AG09309 (cell line): ENCODE data around the gene SMARCC1.

Experiments used
- DNase-seq: peaks from one replicate; pipeline ENCODE4 v3.0.0-alpha.2; 2010; ENCODE audit warnings: low read depth
- H3K4me3 ChIP-seq: 2 replicates; pipeline ENCODE4 v1.5.1; 2011; ENCODE audit warnings: mild to moderate bottlenecking, low read depth, low read length, moderate library complexity; ENCODE audit not compliant: control insufficient read depth
- TF ChIP-seq, protein P1 (sequence below): IDR thresholded peaks from 2 replicates; pipeline ENCODE4 v1.5.1; 2011; ENCODE audit warnings: mild to moderate bottlenecking, low read depth, low read length, inconsistent platforms; ENCODE audit not compliant: insufficient read depth, control insufficient read depth; ENCODE audit errors: missing control alignments

SMARCC1 gene

DNA sequence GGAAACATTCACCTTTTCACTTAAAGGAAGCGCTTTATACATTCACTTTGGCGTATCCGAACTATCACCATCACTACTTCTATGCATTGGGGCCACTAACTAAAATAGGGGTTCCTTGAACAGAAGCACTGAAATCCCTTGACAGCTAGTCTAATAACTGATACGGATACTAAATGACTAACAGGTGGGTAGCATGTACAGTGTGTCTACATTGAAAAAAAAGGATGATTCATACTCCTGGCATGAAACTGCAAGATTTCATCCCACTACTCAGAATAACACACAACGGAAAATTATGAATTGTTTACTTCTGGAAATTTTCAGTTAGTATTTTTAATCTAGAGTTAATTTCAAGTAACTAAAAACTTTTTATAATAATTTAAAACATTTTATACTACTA is 96.7 kb downstream of the SMARCC1 start:
- TF ChIP-seq, protein P1, sequence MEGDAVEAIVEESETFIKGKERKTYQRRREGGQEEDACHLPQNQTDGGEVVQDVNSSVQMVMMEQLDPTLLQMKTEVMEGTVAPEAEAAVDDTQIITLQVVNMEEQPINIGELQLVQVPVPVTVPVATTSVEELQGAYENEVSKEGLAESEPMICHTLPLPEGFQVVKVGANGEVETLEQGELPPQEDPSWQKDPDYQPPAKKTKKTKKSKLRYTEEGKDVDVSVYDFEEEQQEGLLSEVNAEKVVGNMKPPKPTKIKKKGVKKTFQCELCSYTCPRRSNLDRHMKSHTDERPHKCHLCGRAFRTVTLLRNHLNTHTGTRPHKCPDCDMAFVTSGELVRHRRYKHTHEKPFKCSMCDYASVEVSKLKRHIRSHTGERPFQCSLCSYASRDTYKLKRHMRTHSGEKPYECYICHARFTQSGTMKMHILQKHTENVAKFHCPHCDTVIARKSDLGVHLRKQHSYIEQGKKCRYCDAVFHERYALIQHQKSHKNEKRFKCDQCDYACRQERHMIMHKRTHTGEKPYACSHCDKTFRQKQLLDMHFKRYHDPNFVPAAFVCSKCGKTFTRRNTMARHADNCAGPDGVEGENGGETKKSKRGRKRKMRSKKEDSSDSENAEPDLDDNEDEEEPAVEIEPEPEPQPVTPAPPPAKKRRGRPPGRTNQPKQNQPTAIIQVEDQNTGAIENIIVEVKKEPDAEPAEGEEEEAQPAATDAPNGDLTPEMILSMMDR, result no peak
- H3K4me3 ChIP-seq, result no peak overlapping the region
- no peak for DNase-seq

DNA sequence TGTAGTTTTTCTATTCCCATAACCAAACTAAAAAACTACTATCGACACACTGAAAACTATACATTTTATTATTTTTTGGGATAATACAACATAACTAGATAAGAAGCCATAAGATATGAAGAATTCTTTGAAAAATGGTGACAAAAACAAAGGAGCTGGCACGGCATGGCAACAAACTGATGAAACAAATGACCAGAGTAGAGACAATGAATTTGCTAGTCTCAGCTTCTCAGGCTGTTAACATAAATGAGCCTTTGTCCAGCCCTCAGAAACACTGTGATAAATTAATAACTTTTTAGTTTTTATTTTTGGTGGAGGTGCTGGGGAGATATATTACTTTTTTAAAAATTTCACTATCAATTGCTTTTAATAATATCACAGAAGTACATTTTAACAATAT is 100.7 kb downstream of the SMARCC1 start:
- DNase-seq, result no peak
- TF ChIP-seq, protein P1, result no peak
- H3K4me3 ChIP-seq, result no peak overlapping the region

DNA sequence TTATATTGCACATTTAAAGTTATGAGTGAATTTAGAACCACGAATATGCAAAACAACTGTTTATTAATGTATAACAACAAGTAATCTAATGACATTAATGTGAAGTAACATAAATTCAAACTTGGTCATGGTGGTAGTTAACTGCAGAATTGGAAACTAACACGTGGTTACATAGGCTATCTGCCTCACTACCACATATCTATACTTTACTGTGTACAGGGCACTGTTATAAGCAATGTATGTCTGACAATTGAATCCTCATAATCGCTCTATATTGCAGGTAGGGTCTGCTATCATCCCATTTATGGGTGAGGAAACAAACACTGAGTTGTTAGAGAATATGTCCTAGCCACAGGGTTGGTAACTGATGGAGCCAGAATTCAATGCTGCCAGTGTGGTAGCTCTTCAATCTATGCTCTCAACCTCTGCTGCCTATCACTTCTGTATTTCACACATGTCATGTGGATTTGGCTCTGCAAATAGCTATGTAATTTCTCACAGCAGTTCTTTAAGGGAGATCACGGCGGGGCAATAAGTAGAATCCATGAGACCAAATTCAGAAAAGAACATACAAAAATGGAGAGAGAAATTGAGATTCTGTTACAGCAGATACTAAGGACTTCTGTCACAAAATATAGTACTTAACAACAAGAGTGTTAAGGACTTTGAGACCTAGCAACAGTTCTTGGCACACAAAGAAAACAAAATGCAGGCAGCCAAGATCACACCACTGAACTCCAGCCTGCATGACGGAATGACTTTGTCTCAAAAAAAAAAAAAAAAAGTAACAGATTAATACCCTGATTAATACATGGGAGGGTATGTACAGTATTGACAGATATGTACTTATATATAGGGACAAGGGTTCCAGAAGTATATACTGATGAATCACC is 103.0 kb downstream of the SMARCC1 start:
- DNase-seq, result no peak
- no peak overlapping the region for H3K4me3 ChIP-seq
- TF ChIP-seq, protein P1, result no peak

- no peak for DNase-seq
- H3K4me3 ChIP-seq, result no peak overlapping the region
- TF ChIP-seq, protein P1, result no peak
These were observed 112.5 kb downstream of the SMARCC1 start for GRCh38 chr3:47669026-47669749.

DNA sequence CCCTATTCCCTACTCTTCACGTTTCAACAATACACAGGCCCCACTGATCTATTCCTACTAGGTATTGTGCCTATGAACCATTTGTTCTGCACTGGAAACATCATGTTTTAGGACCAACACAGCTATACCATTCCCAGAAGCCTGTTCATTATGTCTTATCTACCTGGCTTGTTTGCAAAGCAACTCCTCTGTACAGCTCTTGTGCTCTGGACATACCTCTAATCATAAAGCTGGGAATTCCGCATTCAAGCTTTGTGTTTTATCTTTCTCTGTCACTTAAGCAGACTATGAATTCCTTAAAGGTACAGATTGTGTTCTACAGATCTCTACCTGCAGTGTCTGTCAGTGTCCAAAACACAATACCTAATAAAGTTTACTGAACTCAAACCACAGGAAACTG is 115.6 kb downstream of the SMARCC1 start:
- TF ChIP-seq, protein P1, result no peak
- no peak for DNase-seq
- H3K4me3 ChIP-seq, result no peak overlapping the region

DNA sequence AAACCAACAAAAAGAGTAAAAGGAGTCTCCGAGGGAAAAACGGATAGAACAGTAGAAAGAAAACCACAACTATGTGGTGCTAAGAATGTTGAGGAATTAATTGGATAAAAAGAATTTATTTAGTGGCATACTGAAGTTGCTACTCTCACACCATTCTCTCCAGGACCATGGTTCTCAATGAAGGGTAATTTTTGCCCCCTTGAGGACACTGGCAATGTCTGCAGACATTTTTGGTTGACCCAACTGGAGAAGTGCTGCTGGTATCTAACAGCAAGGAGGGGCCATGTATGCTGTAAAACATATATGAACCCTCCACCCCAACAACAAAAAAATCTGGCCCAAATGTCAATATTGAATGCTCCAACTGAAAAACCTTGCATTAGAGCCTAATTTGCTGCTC is 117.2 kb downstream of the SMARCC1 start:
- TF ChIP-seq, protein P1, result peak; percentile 42
- peak; percentile 13 for DNase-seq
- no peak overlapping the region for H3K4me3 ChIP-seq
